Spleen (tissue), 7 donors: ENCODE results near the gene GPRASP1.

ENCODE experiments used
- POLR2A ChIP-seq, 3 donors: fragments of 450-650 bp; IDR thresholded peaks; one replicate each; pipeline ENCODE4 v1.5.1; 2017; ENCODE audit warnings: antibody characterized with exemption in 3 of 3, mild to moderate bottlenecking in 1 of 3
- POLR2AphosphoS5 ChIP-seq, 3 donors: sonication (generic); formaldehyde crosslinking; IDR thresholded peaks; one replicate each; pipeline ENCODE4 v1.5.1; 2017; ENCODE audit warnings: antibody characterized with exemption in 3 of 3
- TF ChIP-seq, protein P1 (sequence below), 11 experiments: fragments of 200-600 bp in 7 of 11; fragments of 450-650 bp in 4 of 11; sonication (generic) in 4 of 11; IDR thresholded peaks in 8 of 11; conservative IDR thresholded peaks in 3 of 11; 1 replicate in 7 of 11; 2 replicates in 4 of 11; pipeline versions ENCODE4 v1.4.0 to v1.8.0; 2016 to 2021; ENCODE audit warnings: antibody characterized with exemption in 11 of 11, inconsistent platforms in 4 of 11, mild to moderate bottlenecking in 1 of 11
- donor health status: DM: no; HTN: no; CAD: no; lungs with moderate emphysema.
- donor health status: DM: no; HTN: no; CAD: no.
- donor health status: DM: no; HTN: no; CAD: no.

DNA sequence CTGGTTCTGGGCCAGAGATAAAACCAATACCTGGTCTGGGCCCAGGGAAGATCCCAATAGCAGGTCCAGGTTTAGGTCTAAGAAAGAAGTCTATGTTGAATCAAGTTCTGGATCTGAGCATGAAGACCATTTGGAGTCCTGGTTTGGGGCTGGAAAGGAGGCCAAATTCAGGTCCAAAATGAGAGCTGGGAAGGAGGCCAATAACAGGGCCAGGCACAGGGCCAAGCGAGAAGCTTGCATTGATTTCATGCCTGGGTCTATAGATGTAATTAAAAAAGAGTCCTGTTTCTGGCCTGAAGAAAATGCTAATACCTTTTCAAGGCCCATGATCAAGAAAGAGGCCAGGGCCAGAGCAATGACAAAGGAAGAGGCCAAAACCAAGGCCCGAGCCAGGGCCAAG is 3.4 kb downstream of the GPRASP1 start:
- TF ChIP-seq, protein P1, sequence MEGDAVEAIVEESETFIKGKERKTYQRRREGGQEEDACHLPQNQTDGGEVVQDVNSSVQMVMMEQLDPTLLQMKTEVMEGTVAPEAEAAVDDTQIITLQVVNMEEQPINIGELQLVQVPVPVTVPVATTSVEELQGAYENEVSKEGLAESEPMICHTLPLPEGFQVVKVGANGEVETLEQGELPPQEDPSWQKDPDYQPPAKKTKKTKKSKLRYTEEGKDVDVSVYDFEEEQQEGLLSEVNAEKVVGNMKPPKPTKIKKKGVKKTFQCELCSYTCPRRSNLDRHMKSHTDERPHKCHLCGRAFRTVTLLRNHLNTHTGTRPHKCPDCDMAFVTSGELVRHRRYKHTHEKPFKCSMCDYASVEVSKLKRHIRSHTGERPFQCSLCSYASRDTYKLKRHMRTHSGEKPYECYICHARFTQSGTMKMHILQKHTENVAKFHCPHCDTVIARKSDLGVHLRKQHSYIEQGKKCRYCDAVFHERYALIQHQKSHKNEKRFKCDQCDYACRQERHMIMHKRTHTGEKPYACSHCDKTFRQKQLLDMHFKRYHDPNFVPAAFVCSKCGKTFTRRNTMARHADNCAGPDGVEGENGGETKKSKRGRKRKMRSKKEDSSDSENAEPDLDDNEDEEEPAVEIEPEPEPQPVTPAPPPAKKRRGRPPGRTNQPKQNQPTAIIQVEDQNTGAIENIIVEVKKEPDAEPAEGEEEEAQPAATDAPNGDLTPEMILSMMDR (IDR thresholded peaks at IDR 0.05 in 8 of 11, conservative IDR thresholded peaks at IDR 0.05 in 3 of 11) = no peak
- TF ChIP-seq POLR2A (IDR thresholded peaks at IDR 0.05) = no peak
- no peak for TF ChIP-seq POLR2AphosphoS5 (IDR thresholded peaks at IDR 0.05)
